ENCODE results near the gene OR4X1.

- TF ChIP-seq RAD21 (conservative IDR thresholded peaks at IDR 0.05) = no peak
- TF ChIP-seq CTCF (IDR thresholded peaks at IDR 0.05; ENCODE audit: poor library complexity, severe bottlenecking) = no peak
- no peak for TF ChIP-seq POLR2AphosphoS5 (IDR thresholded peaks at IDR 0.05)
- TF ChIP-seq MXI1 (conservative IDR thresholded peaks at IDR 0.05; ENCODE audit: poor library complexity, severe bottlenecking) = no peak
Observed at GRCh38 chr11:48305923-48306322, 42.3 kb downstream of the OR4X1 start, which contains the start of gene OR4S1.
